NCI-H526 (cell line): ENCODE results near the gene DMBX1.

ENCODE experiments used
- DNase-seq, 2 experiments: peaks; one replicate each; lab custom pipeline; 2025; lab: John Stamatoyannopoulos, UW

DMBX1 gene

GRCh38 chr1:46483589-46483988 is 6.0 kb upstream of the DMBX1 start:
- DNase-seq, result no peak

GRCh38 chr1:46484783-46485490 is 4.7 kb upstream of the DMBX1 start:
- no peak for DNase-seq

GRCh38 chr1:46485564-46486431 is 3.8 kb upstream of the DMBX1 start:
- no peak for DNase-seq

GRCh38 chr1:46486432-46487015 is 3.1 kb upstream of the DMBX1 start:
- no peak for DNase-seq

- DNase-seq, result peak in 1 of 2 experiments; percentile 51
Observed at GRCh38 chr1:46487818-46488218, 1.8 kb upstream of the DMBX1 start.

GRCh38 chr1:46488343-46489168 is 1.1 kb upstream of the DMBX1 start:
- peak in 1 of 2 experiments; percentile 58 for DNase-seq

GRCh38 chr1:46489169-46489637 is 433 bp upstream of the DMBX1 start:
- peak in 1 of 2 experiments; percentile 58 for DNase-seq

GRCh38 chr1:46490406-46490655 is 695 bp downstream of the DMBX1 start:
- DNase-seq, result no peak

GRCh38 chr1:46490656-46491442 is 1.2 kb downstream of the DMBX1 start:
- peak in 1 of 2 experiments; percentile 13 for DNase-seq

GRCh38 chr1:46491443-46492268 is 2.0 kb downstream of the DMBX1 start:
- no peak for DNase-seq

- DNase-seq, result no peak
Observed at GRCh38 chr1:46492269-46492853, 2.7 kb downstream of the DMBX1 start.

GRCh38 chr1:46492871-46493270 is 3.2 kb downstream of the DMBX1 start:
- DNase-seq, result no peak

GRCh38 chr1:46493316-46494032 is 3.8 kb downstream of the DMBX1 start:
- no peak for DNase-seq

GRCh38 chr1:46494910-46495309 is 5.3 kb downstream of the DMBX1 start:
- no peak for DNase-seq

GRCh38 chr1:46495778-46496177 is 6.1 kb downstream of the DMBX1 start:
- DNase-seq, result no peak

GRCh38 chr1:46496505-46496904 is 6.9 kb downstream of the DMBX1 start:
- DNase-seq, result no peak

- DNase-seq, result no peak
Observed at GRCh38 chr1:46497020-46497419, 7.4 kb downstream of the DMBX1 start.

- no peak for DNase-seq
Observed at GRCh38 chr1:46497665-46498064, 8.0 kb downstream of the DMBX1 start.

- no peak for DNase-seq
Observed at GRCh38 chr1:46501528-46501927, 11.9 kb downstream of the DMBX1 start.
